ENCODE results near the gene PTMA.

The PTMA gene

DNA sequence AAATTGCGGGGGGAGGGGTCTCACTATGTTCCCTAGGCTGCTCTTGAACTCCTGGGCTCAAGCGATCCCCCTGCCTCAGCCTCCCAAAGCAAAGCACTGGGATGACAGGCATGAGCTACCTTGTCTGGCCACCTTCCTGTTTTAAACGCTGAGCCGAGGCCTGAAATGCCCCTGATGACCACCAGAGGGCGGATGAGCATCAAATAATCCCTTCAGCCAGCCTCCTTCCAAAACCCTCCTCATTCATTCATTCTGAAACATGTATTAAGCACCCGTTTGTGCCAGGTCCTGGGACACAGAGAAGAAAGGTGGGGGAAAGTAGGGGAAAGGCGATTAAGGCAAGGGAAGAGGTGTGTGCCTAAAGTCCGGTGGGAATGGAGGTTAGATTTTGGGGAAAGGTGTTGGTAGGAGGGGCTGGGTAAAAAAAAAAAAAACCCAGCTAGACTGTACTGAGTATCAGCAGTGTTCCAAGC, 30.7 kb upstream of the PTMA start:
- no peaks in the 10 kb centered on the region for H3K36me3 ChIP-seq (ENCODE audit: insufficient read depth, low read length)
- H3K27me3 ChIP-seq (ENCODE audit: insufficient read depth, low read length), result no peaks in the 10 kb centered on the region
- H3K27ac ChIP-seq (ENCODE audit: low read depth, low read length, poor library complexity, severe bottlenecking), result peak overlapping the region; percentile 17
- H3K9me2 ChIP-seq (ENCODE audit: low read depth, low read length), result no peaks in the 10 kb centered on the region
- no peak overlapping the region for H3K4me3 ChIP-seq (ENCODE audit: low read depth, low read length, poor library complexity, severe bottlenecking)
- no peak overlapping the region for H3K4me2 ChIP-seq (ENCODE audit: low read length)
- no peaks in the 10 kb centered on the region for H3K9me3 ChIP-seq (ENCODE audit: low read length)
- no peak overlapping the region for H2AFZ ChIP-seq (ENCODE audit: low read length)
- no peak overlapping the region; the same call in 1 of the 2 replicates for H3K9ac ChIP-seq (ENCODE audit: low read length)
- no peaks in the 10 kb centered on the region for H3K79me2 ChIP-seq (ENCODE audit: insufficient read depth, low read length)
- H3F3A ChIP-seq (ENCODE audit: insufficient read depth, low read length), result peaks cover 7% of the 10 kb centered on the region; the same call in 1 of the 2 replicates
- H3K4me1 ChIP-seq (ENCODE audit: insufficient read depth, low read length, severe bottlenecking), result peaks cover 69% of the 10 kb centered on the region
- no peaks in the 10 kb centered on the region for H4K20me1 ChIP-seq (ENCODE audit: insufficient read depth, low read length)
- no peak for TF ChIP-seq EZH2 (IDR thresholded peaks at IDR 0.05; ENCODE audit: borderline replicate concordance, low read length)
- TF ChIP-seq, protein P1, sequence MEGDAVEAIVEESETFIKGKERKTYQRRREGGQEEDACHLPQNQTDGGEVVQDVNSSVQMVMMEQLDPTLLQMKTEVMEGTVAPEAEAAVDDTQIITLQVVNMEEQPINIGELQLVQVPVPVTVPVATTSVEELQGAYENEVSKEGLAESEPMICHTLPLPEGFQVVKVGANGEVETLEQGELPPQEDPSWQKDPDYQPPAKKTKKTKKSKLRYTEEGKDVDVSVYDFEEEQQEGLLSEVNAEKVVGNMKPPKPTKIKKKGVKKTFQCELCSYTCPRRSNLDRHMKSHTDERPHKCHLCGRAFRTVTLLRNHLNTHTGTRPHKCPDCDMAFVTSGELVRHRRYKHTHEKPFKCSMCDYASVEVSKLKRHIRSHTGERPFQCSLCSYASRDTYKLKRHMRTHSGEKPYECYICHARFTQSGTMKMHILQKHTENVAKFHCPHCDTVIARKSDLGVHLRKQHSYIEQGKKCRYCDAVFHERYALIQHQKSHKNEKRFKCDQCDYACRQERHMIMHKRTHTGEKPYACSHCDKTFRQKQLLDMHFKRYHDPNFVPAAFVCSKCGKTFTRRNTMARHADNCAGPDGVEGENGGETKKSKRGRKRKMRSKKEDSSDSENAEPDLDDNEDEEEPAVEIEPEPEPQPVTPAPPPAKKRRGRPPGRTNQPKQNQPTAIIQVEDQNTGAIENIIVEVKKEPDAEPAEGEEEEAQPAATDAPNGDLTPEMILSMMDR (IDR thresholded peaks at IDR 0.05; ENCODE audit: low read length), result peak; percentile 93

GRCh38 chr2:231679908-231680284, 28.4 kb upstream of the PTMA start:
- Histone ChIP-seq H3K9me3 (ENCODE audit: low read length) (no peaks in the 10 kb centered on the region), H2AFZ (ENCODE audit: low read length) (no peak overlapping the region), H3K79me2 (ENCODE audit: insufficient read depth, low read length) (no peaks in the 10 kb centered on the region), H3K36me3 (ENCODE audit: insufficient read depth, low read length) (no peaks in the 10 kb centered on the region), H4K20me1 (ENCODE audit: insufficient read depth, low read length) (no peaks in the 10 kb centered on the region), H3K9me2 (ENCODE audit: low read depth, low read length) (no peaks in the 10 kb centered on the region), H3K9ac (ENCODE audit: low read length) (peak overlapping the region; percentile 78), H3K4me3 (ENCODE audit: low read depth, low read length, poor library complexity, severe bottlenecking) (peak overlapping the region; percentile 54), H3K27ac (ENCODE audit: low read depth, low read length, poor library complexity, severe bottlenecking) (peak overlapping the region; percentile 91), H3F3A (ENCODE audit: insufficient read depth, low read length) (peaks cover 7% of the 10 kb centered on the region; the same call in 1 of the 2 replicates), H3K4me1 (ENCODE audit: insufficient read depth, low read length, severe bottlenecking) (peaks cover 69% of the 10 kb centered on the region), H3K4me2 (ENCODE audit: low read length) (peak overlapping the region; percentile 73), H3K27me3 (ENCODE audit: insufficient read depth, low read length) (no peaks in the 10 kb centered on the region)
- TF ChIP-seq, protein P1 (IDR thresholded peaks at IDR 0.05; ENCODE audit: low read length), result no peak
- TF ChIP-seq EZH2 (IDR thresholded peaks at IDR 0.05; ENCODE audit: borderline replicate concordance, low read length), result no peak

- TF ChIP-seq EZH2 (IDR thresholded peaks at IDR 0.05; ENCODE audit: borderline replicate concordance, low read length), result no peak
- TF ChIP-seq, protein P1 (IDR thresholded peaks at IDR 0.05; ENCODE audit: low read length), result no peak
- Histone ChIP-seq H3K27me3 (ENCODE audit: insufficient read depth, low read length) (no peaks in the 10 kb centered on the region), H3K4me2 (ENCODE audit: low read length) (peak overlapping the region; percentile 73), H3K9ac (ENCODE audit: low read length) (peak overlapping the region; percentile 78), H3K4me1 (ENCODE audit: insufficient read depth, low read length, severe bottlenecking) (peaks cover 69% of the 10 kb centered on the region), H3K27ac (ENCODE audit: low read depth, low read length, poor library complexity, severe bottlenecking) (peak overlapping the region; percentile 91), H3K9me3 (ENCODE audit: low read length) (no peaks in the 10 kb centered on the region), H3K36me3 (ENCODE audit: insufficient read depth, low read length) (no peaks in the 10 kb centered on the region), H3F3A (ENCODE audit: insufficient read depth, low read length) (peaks cover 4% of the 10 kb centered on the region; the same call in 1 of the 2 replicates), H3K9me2 (ENCODE audit: low read depth, low read length) (no peaks in the 10 kb centered on the region), H2AFZ (ENCODE audit: low read length) (no peak overlapping the region), H3K4me3 (ENCODE audit: low read depth, low read length, poor library complexity, severe bottlenecking) (peak overlapping the region; percentile 54), H4K20me1 (ENCODE audit: insufficient read depth, low read length) (no peaks in the 10 kb centered on the region), H3K79me2 (ENCODE audit: insufficient read depth, low read length) (no peaks in the 10 kb centered on the region)
These were observed 27.9 kb upstream of the PTMA start for GRCh38 chr2:231680285-231680991.
